PC-3 (cell line): ENCODE measurements around the gene SLC11A2. TPM values are rescaled to one million over a fixed set of nuclear protein-coding genes. Genes with fewer than 3 reads are reported as not detected.
"Not testable (repeated sequence)": the region's sequence is repeated elsewhere in the genome, so short reads cannot be mapped to it uniquely, and the experiment has no call there.

Source experiments
- ATAC-seq: fragments of 200-7000 bp; cut with Tn5 transposase; 2 replicates; pipeline ENCODE4 v1.9.1; 2020; ENCODE audit warnings: mild to moderate bottlenecking, moderate library complexity
- BruUV-seq: library from RNA; stranded (reverse); fragments of 400-500 nt; replicated peaks from 2 replicates; lab custom pipeline; 2021; lab: Mats Ljungman, UMichigan
- CTCF ChIA-PET: fragments of 300-600 bp; sonication (Branson Sonifier 250); formaldehyde crosslinking; loops from one replicate; lab custom pipeline; 2022; ENCODE audit warnings: antibody characterized with exemption; lab: Charles Lee
- POLR2A ChIA-PET: fragments of 300-600 bp; sonication (Branson Sonifier 250); formaldehyde crosslinking; loops from one replicate; lab custom pipeline; 2022; ENCODE audit warnings: antibody characterized with exemption; ENCODE audit not compliant: unreplicated experiment; lab: Charles Lee
- DNase-seq: peaks from one replicate; pipeline ENCODE4 v3.0.0-alpha.2; 2015
- H2AFZ ChIP-seq: fragments of 300-600 bp; sonication (generic); 2 replicates; pipeline ENCODE4 v1.6.0; 2016; ENCODE audit warnings: antibody characterized with exemption, low read length
- H3F3A ChIP-seq: fragments of 300-600 bp; sonication (generic); one replicate; pipeline ENCODE4 v1.6.0; 2017; ENCODE audit warnings: antibody characterized with exemption, low read length, control low read depth, mild to moderate bottlenecking; ENCODE audit not compliant: unreplicated experiment
- H3K27ac ChIP-seq: fragments of 300-600 bp; sonication (generic); 2 replicates; pipeline ENCODE4 v1.5.1; 2016; ENCODE audit warnings: mild to moderate bottlenecking, low read length
- H3K27me3 ChIP-seq: fragments of 300-600 bp; sonication (generic); 2 replicates; pipeline ENCODE4 v1.6.1; 2016; ENCODE audit warnings: low read length, mixed read lengths
- H3K36me3 ChIP-seq: fragments of 300-600 bp; sonication (generic); 2 replicates; pipeline ENCODE4 v1.6.1; 2016; ENCODE audit warnings: low read depth, mixed run types, low read length, mixed read lengths
- H3K4me1 ChIP-seq: fragments of 300-600 bp; sonication (generic); 2 replicates; pipeline ENCODE4 v1.5.1; 2016; ENCODE audit warnings: low read length; ENCODE audit not compliant: insufficient read depth
- H3K4me2 ChIP-seq: fragments of 300-600 bp; sonication (generic); 2 replicates; pipeline ENCODE4 v1.6.0; 2016; ENCODE audit warnings: low read length
- H3K4me3 ChIP-seq: fragments of 300-600 bp; sonication (generic); 2 replicates; pipeline ENCODE4 v1.5.1; 2016; ENCODE audit warnings: mild to moderate bottlenecking, low read length, mixed read lengths
- H3K79me2 ChIP-seq: fragments of 300-600 bp; sonication (generic); 2 replicates; pipeline ENCODE4 v1.6.1; 2017; ENCODE audit warnings: low read length, mixed read lengths
- H3K9ac ChIP-seq: fragments of 300-600 bp; sonication (generic); 2 replicates; pipeline ENCODE4 v1.6.0; 2016; ENCODE audit warnings: mild to moderate bottlenecking, low read length
- H3K9me2 ChIP-seq: fragments of 300-600 bp; sonication (generic); replicated peaks from 2 replicates; pipeline ENCODE4 v1.6.1; 2016; ENCODE audit warnings: mixed run types, low read length, mixed read lengths
- H3K9me3 ChIP-seq: fragments of 300-600 bp; sonication (generic); 2 replicates; pipeline ENCODE4 v1.6.1; 2016; ENCODE audit warnings: low read length, mixed read lengths
- H4K20me1 ChIP-seq: fragments of 300-600 bp; sonication (generic); 2 replicates; pipeline ENCODE4 v1.6.1; 2016; ENCODE audit warnings: low read length, mixed read lengths
- CTCF ChIP-seq: fragments of 300-600 bp; sonication (generic); conservative IDR thresholded peaks from 2 replicates; pipeline ENCODE4 v1.5.1; 2017; ENCODE audit warnings: antibody characterized with exemption, low read depth, mild to moderate bottlenecking, low read length
- EZH2 ChIP-seq: fragments of 300-600 bp; sonication (generic); IDR thresholded peaks from one replicate; pipeline ENCODE4 v1.6.1; 2017; ENCODE audit warnings: antibody characterized with exemption, mild to moderate bottlenecking, low read length; ENCODE audit not compliant: unreplicated experiment
- EZH2phosphoT487 ChIP-seq: fragments of 300-600 bp; sonication (generic); IDR thresholded peaks from 2 replicates; pipeline ENCODE4 v1.6.1; 2018; ENCODE audit warnings: mild to moderate bottlenecking, antibody characterized with exemption, low read length, borderline replicate concordance
- intact Hi-C: fragments of 100-400 bp; cut with micrococcal nuclease; formaldehyde crosslinking; loops from 2 replicates; pipeline ENCODE4 v1.9.0; 2023
- total RNA-seq: library from RNA; depleted of rRNA; stranded (reverse); fragments of >200 nt; gene quantifications from 2 replicates; pipeline ENCODE4 v1.2.3, GENCODE V29; 2014

SLC11A2 gene
- total RNA-seq, 1 experiment from 2014 or later = 38.8 TPM

- Histone ChIP-seq H3K4me2 (no peak overlapping the region), H3F3A (no peaks in the 10 kb centered on the region), H4K20me1 (no peaks in the 10 kb centered on the region), H3K36me3 (no peaks in the 10 kb centered on the region), H2AFZ (no peak overlapping the region), H3K27me3 (no peaks in the 10 kb centered on the region), H3K9me2 (no peaks in the 10 kb centered on the region), H3K79me2 (no peaks in the 10 kb centered on the region), H3K4me1 (no peaks in the 10 kb centered on the region), H3K9me3 (no peaks in the 10 kb centered on the region), H3K27ac (no peak overlapping the region), H3K4me3 (no peak overlapping the region), H3K9ac (no peak overlapping the region)
- TF ChIP-seq EZH2phosphoT487 = no peak
- no peak for TF ChIP-seq EZH2
- no peak for TF ChIP-seq CTCF
- intact Hi-C loops = no loop called here
- ATAC-seq = no peak
- no peak for DNase-seq
- POLR2A ChIA-PET = no interaction called here
- BruUV-seq = no TSS peak
- CTCF ChIA-PET = no interaction called here
Measured at GRCh38 chr12:50955288-50955687, 70.9 kb downstream of the SLC11A2 start.

- BruUV-seq, H2AFZ ChIP-seq, CTCF ChIA-PET, H3K9me2 ChIP-seq, H3K36me3 ChIP-seq, DNase-seq, H3K79me2 ChIP-seq, H3F3A ChIP-seq, H3K4me2 ChIP-seq, ATAC-seq, intact Hi-C loops, H3K9me3 ChIP-seq, H3K9ac ChIP-seq, H3K4me3 ChIP-seq, H3K27ac ChIP-seq, H3K4me1 ChIP-seq, POLR2A ChIA-PET, H4K20me1 ChIP-seq, H3K27me3 ChIP-seq: not testable (repeated sequence)
Measured at GRCh38 chr12:50954789-50955188, 71.4 kb downstream of the SLC11A2 start.

GRCh38 chr12:50953047-50953446, 73.1 kb downstream of the SLC11A2 start:
- ATAC-seq = no peak
- Histone ChIP-seq H3K4me1 (no peaks in the 10 kb centered on the region), H2AFZ (no peak overlapping the region), H3K36me3 (no peaks in the 10 kb centered on the region), H3K27me3 (no peaks in the 10 kb centered on the region), H3K9ac (no peak overlapping the region), H3K9me3 (no peaks in the 10 kb centered on the region), H3F3A (no peaks in the 10 kb centered on the region), H3K4me3 (no peak overlapping the region), H3K27ac (no peak overlapping the region), H3K79me2 (no peaks in the 10 kb centered on the region), H3K9me2 (no peaks in the 10 kb centered on the region), H3K4me2 (no peak overlapping the region), H4K20me1 (no peaks in the 10 kb centered on the region)
- DNase-seq = no peak
- ChIA-PET CTCF (no interaction called here), POLR2A (no interaction called here)
- BruUV-seq = no TSS peak
- intact Hi-C loops = no loop called here
- TF ChIP-seq EZH2phosphoT487 = no peak
- TF ChIP-seq EZH2 = no peak
- no peak for TF ChIP-seq CTCF
